Measurements from ENCODE around the gene GRAMD1B.

Gene GRAMD1B

GRCh38 chr11:123537726-123538125 lies 107.7 kb downstream of the GRAMD1B start:
- DNase-seq, result no peak

GRCh38 chr11:123543797-123544196 lies 113.7 kb downstream of the GRAMD1B start:
- DNase-seq, result peak; percentile 51

- DNase-seq, result no peak
Measured at GRCh38 chr11:123544631-123545375, 114.7 kb downstream of the GRAMD1B start.

- DNase-seq, result no peak
Measured at GRCh38 chr11:123545726-123546270, 115.7 kb downstream of the GRAMD1B start.

- DNase-seq, result peak; percentile 61
Measured at GRCh38 chr11:123546515-123546914, 116.4 kb downstream of the GRAMD1B start.

GRCh38 chr11:123547180-123547579 lies 117.1 kb downstream of the GRAMD1B start:
- DNase-seq, result no peak

GRCh38 chr11:123548774-123549173 lies 118.7 kb downstream of the GRAMD1B start:
- DNase-seq, result no peak

GRCh38 chr11:123549926-123550917 lies 120.2 kb downstream of the GRAMD1B start:
- no peak for DNase-seq

- DNase-seq, result no peak
Measured at GRCh38 chr11:123551079-123551478, 121.0 kb downstream of the GRAMD1B start.

GRCh38 chr11:123556633-123557032 lies 126.6 kb downstream of the GRAMD1B start:
- DNase-seq, result no peak

GRCh38 chr11:123558536-123559315 lies 128.7 kb downstream of the GRAMD1B start:
- no peak for DNase-seq

- peak; percentile 33 for DNase-seq
Measured at GRCh38 chr11:123559523-123559955, 129.5 kb downstream of the GRAMD1B start.

- DNase-seq, result peak; percentile 76
Measured at GRCh38 chr11:123560006-123560405, 129.9 kb downstream of the GRAMD1B start.

- no peak for DNase-seq
Measured at GRCh38 chr11:123561431-123561800, 131.3 kb downstream of the GRAMD1B start.

- no peak for DNase-seq
Measured at GRCh38 chr11:123562158-123562557, 132.1 kb downstream of the GRAMD1B start.

- no peak for DNase-seq
Measured at GRCh38 chr11:123562829-123563228, 132.8 kb downstream of the GRAMD1B start.

- DNase-seq, result no peak
Measured at GRCh38 chr11:123564221-123564620, 134.2 kb downstream of the GRAMD1B start.

GRCh38 chr11:123566852-123567251 lies 136.8 kb downstream of the GRAMD1B start:
- DNase-seq, result no peak

GRCh38 chr11:123567466-123567865 lies 137.4 kb downstream of the GRAMD1B start:
- no peak for DNase-seq

GRCh38 chr11:123568367-123568870 lies 138.3 kb downstream of the GRAMD1B start:
- no peak for DNase-seq

- no peak for DNase-seq
Measured at GRCh38 chr11:123569393-123569792, 139.3 kb downstream of the GRAMD1B start.

GRCh38 chr11:123570939-123571580 lies 141.0 kb downstream of the GRAMD1B start:
- no peak for DNase-seq
